ENCODE data around the gene OMP. TPM values are rescaled to one million over a fixed set of nuclear protein-coding genes. Genes with fewer than 3 reads are reported as not detected.
A peak's percentile ranks its signal among the peaks of the same experiment; 100 is the strongest.

OMP gene
- total RNA-seq, 1 experiment from 2014 or later: 1.4 TPM

DNA sequence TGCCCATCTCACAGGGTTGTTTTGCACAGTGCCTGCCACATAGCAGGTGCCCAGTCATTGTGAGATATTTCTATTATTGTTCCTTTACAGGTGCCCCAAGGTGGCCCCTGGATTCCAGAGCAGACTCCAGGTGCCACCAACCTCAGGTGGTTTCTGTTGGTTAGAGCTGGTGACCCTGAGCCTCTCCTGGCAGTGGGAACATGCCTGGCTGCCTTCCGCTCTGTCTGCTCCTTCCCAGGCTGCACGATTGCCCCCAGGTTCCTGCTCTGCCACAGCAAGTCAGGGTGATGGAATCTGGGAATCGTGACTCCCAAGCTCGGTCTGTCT is 12.6 kb upstream of the OMP start:
- ChIA-PET CTCF (interaction anchor here (0.6 to 2.7 kb wide), 6 partner anchors 18 to 316 kb away, joined by 3 to 133 read pairs (median 9); no protein-coding TSS in a partner anchor), POLR2A (ENCODE audit: unreplicated experiment) (no interaction called here)
- no peaks in the 10 kb centered on the region for H3K36me3 ChIP-seq (ENCODE audit: low read depth)
- H3K4me3 ChIP-seq: no peak overlapping the region
- H3K4me1 ChIP-seq (replicated peaks; ENCODE audit: insufficient read depth): peaks cover 44% of the 10 kb centered on the region
- no peaks in the 10 kb centered on the region for H3K9me3 ChIP-seq (ENCODE audit: insufficient read depth, low read depth)
- no peak overlapping the region for H3K27ac ChIP-seq
- no peak for TF ChIP-seq EZH2 (IDR thresholded peaks at IDR 0.05; ENCODE audit: low read depth)
- TF ChIP-seq, protein P1, sequence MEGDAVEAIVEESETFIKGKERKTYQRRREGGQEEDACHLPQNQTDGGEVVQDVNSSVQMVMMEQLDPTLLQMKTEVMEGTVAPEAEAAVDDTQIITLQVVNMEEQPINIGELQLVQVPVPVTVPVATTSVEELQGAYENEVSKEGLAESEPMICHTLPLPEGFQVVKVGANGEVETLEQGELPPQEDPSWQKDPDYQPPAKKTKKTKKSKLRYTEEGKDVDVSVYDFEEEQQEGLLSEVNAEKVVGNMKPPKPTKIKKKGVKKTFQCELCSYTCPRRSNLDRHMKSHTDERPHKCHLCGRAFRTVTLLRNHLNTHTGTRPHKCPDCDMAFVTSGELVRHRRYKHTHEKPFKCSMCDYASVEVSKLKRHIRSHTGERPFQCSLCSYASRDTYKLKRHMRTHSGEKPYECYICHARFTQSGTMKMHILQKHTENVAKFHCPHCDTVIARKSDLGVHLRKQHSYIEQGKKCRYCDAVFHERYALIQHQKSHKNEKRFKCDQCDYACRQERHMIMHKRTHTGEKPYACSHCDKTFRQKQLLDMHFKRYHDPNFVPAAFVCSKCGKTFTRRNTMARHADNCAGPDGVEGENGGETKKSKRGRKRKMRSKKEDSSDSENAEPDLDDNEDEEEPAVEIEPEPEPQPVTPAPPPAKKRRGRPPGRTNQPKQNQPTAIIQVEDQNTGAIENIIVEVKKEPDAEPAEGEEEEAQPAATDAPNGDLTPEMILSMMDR (conservative IDR thresholded peaks at IDR 0.05): no peak
- no peaks in the 10 kb centered on the region for H3K9me2 ChIP-seq (ENCODE audit: insufficient read depth)
- no TSS peak for BruUV-seq (replicated peaks)
- H3K27me3 ChIP-seq (ENCODE audit: insufficient read depth, low read depth): no peaks in the 10 kb centered on the region
- DNase-seq: no peak
- peaks cover 12% of the 10 kb centered on the region; the same call in 1 of the 2 replicates for H3F3A ChIP-seq (ENCODE audit: insufficient read depth, low read depth)
- no peak overlapping the region for H2AFZ ChIP-seq
- intact Hi-C loops (cut with micrococcal nuclease; ENCODE audit: unreplicated experiment): no loop called here
- no peaks in the 10 kb centered on the region for H3K79me2 ChIP-seq (ENCODE audit: low read depth)
- H4K20me1 ChIP-seq (ENCODE audit: insufficient read depth): no peaks in the 10 kb centered on the region
- H3K4me2 ChIP-seq: no peak overlapping the region

DNA sequence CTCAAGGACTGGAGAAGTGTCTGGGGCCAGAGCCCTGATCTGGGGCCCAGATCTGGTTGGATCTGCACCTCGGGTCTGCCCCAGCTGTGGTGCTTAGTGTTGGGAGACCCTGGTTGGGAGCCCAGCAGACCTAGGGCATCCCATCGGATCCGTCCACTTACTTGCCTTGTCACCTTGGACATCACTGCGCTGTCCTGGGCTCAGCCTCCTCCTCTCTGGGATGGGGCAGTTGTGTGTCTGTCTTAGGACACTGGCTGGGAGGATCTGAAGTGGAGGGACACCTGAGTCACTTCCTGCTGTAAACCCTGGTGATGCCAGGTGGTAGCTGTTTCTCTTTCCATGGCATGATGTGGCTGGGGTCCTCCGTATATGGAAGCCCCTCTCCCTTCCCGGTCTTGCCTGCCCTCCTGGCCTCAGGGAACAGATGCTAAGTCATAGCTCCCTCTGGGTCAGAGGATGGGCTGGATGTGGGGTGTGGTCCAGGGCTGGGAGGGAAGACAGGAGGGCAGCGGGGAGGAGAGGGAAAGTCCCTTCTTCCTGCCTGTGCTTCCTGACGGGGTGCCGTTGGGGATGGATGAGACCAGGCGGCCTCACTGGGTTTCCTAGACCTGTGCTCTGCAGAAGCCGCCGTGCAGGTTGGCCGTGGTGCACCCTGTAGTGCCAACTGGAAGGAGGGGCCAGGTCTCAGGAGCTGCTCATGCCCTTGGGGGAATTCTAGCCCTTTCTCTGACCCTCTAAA is 12.1 kb upstream of the OMP start:
- H3K27ac ChIP-seq: no peak overlapping the region
- BruUV-seq (replicated peaks): no TSS peak

DNA sequence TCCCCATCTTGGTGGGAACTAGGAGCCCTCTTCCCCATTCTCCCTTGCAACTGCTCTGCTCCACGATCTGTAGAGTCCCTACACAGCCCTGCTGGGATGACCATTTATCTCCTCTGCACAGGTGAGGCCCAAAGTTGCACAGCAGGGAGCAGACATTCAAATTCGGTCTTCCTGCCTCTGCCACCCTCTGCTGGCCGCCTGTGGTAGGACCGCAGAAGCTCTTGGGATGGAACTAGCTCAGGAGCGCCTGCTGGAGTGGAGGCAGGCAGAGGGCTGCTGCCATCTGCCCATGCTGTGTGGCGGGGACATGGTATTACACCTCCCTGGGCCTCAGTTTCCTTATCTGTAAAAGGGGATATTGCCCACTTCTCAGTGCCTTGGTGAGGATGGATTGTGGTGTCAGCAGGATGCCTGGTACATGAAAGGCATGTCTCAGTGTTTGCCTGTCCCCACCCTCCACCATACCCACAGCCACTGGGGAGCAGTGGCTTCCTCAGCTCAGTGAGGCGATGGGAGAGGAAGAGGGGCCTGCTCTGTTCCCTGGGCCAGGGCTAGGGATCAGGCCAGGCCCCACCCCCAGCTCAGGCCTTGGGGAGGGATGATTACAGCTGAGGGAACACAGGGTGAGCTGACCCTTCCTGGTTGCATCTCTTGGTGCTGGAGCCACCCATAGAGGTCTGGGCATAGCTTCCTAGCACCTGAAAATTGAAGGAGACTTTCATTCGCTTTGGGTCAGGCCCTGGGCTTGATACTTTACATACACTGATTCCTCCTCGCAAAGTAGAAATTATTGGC is 11.3 kb upstream of the OMP start:
- intact Hi-C loops (cut with micrococcal nuclease; ENCODE audit: unreplicated experiment): loop anchor here (1.0 kb wide), 2 partner anchors 44 to 97 kb away; no protein-coding TSS in a partner anchor
- BruUV-seq (replicated peaks): no TSS peak
- H3K4me2 ChIP-seq: peak overlapping the region; percentile 43

More for the DNA sequence above, 12.1 kb upstream of the OMP start:
- Histone ChIP-seq H3K4me2 (peak overlapping the region; percentile 43), H3K4me1 (replicated peaks; ENCODE audit: insufficient read depth) (peaks cover 46% of the 10 kb centered on the region), H3K9me3 (ENCODE audit: insufficient read depth, low read depth) (no peaks in the 10 kb centered on the region), H3K27me3 (ENCODE audit: insufficient read depth, low read depth) (no peaks in the 10 kb centered on the region), H3K79me2 (ENCODE audit: low read depth) (no peaks in the 10 kb centered on the region), H3K4me3 (no peak overlapping the region), H3K9me2 (ENCODE audit: insufficient read depth) (no peaks in the 10 kb centered on the region), H3F3A (ENCODE audit: insufficient read depth, low read depth) (peaks cover 12% of the 10 kb centered on the region; the same call in 1 of the 2 replicates), H2AFZ (no peak overlapping the region), H3K36me3 (ENCODE audit: low read depth) (no peaks in the 10 kb centered on the region), H4K20me1 (ENCODE audit: insufficient read depth) (no peaks in the 10 kb centered on the region)
- intact Hi-C loops (cut with micrococcal nuclease; ENCODE audit: unreplicated experiment): loop anchor here (1.0 kb wide), 2 partner anchors 43 to 98 kb away; no protein-coding TSS in a partner anchor
- ChIA-PET CTCF (interaction anchor here (0.6 to 2.7 kb wide), 18 partner anchors 11 to 317 kb away, joined by 3 to 133 read pairs (median 5); partner anchors contain the start of gene CAPN5), POLR2A (ENCODE audit: unreplicated experiment) (interaction anchor here (0.8 kb wide), 1 partner anchor 43 kb away, joined by 15 read pairs; no protein-coding TSS in a partner anchor)
- no peak for TF ChIP-seq EZH2 (IDR thresholded peaks at IDR 0.05; ENCODE audit: low read depth)
- DNase-seq: no peak

More for the DNA sequence above, 11.3 kb upstream of the OMP start:
- Histone ChIP-seq H3K9me3 (ENCODE audit: insufficient read depth, low read depth) (no peaks in the 10 kb centered on the region), H2AFZ (no peak overlapping the region), H3K27me3 (ENCODE audit: insufficient read depth, low read depth) (no peaks in the 10 kb centered on the region), H3K27ac (no peak overlapping the region), H4K20me1 (ENCODE audit: insufficient read depth) (no peaks in the 10 kb centered on the region), H3K36me3 (ENCODE audit: low read depth) (no peaks in the 10 kb centered on the region), H3K4me1 (replicated peaks; ENCODE audit: insufficient read depth) (peaks cover 47% of the 10 kb centered on the region), H3K79me2 (ENCODE audit: low read depth) (no peaks in the 10 kb centered on the region), H3F3A (ENCODE audit: insufficient read depth, low read depth) (peaks cover 12% of the 10 kb centered on the region; the same call in 1 of the 2 replicates), H3K9me2 (ENCODE audit: insufficient read depth) (no peaks in the 10 kb centered on the region), H3K4me3 (no peak overlapping the region)
- TF ChIP-seq, protein P1 (conservative IDR thresholded peaks at IDR 0.05): peak; percentile 99
- TF ChIP-seq EZH2 (IDR thresholded peaks at IDR 0.05; ENCODE audit: low read depth): no peak
- CTCF ChIA-PET: interaction anchor here (0.6 to 2.7 kb wide), 22 partner anchors 10 to 318 kb away, joined by 3 to 133 read pairs (median 4); partner anchors contain the start of gene CAPN5
- POLR2A ChIA-PET (ENCODE audit: unreplicated experiment): interaction anchor here (0.6 to 0.8 kb wide), 3 partner anchors 44 to 321 kb away, joined by 3 to 15 read pairs (median 4); no protein-coding TSS in a partner anchor
- peak; percentile 64 to 86 for DNase-seq

All from PC-9 (cell line).